GM18907 (cell line): Measurements from ENCODE around the gene THOC2.
"Not testable (repeated sequence)": the region's sequence is repeated elsewhere in the genome, so short reads cannot be mapped to it uniquely, and the experiment has no call there.

Experiments used
- ATAC-seq: cut with Tn5 transposase; IDR thresholded peaks from one replicate; pipeline ENCODE4 v1.9.1; 2021; ENCODE audit warnings: mild to moderate bottlenecking, moderate library complexity; ENCODE audit not compliant: unreplicated experiment

The THOC2 gene

DNA sequence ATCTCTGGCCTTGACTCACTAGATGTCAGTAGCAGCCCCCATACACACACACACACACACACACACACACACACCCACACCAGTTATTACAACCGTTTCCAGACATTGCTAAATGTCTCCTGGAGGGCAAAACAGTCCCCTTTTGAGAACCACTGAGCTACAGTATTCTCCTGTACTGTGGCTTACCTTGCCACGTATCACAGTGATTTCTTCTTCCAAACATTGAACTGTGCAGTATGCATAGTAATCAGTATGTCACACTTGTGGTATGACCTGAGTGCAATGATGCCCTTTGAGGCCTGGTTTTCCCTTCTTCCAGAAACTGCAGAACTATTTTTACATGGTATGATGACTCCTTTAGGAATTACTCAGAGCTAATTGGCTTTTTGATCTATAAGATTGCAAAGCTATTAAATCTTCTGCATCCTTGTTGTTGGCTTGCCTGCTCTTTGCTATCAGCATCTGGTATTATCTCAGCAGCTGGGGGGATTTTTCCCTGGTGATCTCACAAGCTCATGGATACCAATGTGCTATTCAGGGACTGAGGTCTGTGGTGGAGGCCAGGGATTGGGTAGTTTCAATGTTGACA, 3.6 kb upstream of the THOC2 start:
- no peak for ATAC-seq

DNA sequence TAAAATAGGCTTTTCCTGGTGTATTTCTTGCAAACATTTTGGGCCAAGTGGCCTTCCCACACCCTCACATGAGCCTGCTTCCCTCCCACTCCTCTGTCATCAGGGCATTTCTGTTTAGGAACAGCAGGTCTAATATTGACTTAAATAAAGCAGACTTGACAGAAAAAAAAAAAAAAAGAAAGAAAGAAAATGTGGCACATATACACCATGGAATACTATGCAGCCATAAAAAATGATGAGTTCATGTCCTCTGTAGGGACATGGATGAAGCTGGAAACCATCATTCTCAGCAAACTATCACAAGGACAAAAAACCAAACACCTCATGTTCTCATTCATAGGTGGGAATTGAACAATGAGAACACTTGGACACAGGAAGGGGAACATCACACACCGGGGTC, 2.3 kb upstream of the THOC2 start:
- not testable (repeated sequence) for ATAC-seq

DNA sequence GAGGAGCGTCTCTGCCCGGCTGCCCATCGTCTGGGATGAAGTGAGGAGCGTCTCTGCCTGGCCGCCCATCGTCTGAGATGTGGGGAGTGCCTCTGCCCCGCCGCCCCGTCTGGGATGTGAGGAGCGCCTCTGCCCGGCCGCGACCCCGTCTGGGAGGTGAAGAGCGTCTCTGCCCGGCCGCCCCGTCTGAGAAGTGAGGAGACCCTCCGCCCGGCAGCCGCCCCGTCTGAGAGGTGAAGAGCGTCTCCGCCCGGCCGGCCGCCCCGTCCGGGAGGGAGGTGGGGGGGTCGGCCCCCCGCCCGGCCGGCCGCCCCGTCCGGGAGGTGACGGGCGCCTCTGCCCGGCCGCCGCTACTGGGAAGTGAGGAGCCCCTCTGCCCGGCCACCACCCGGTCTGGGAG, 1.2 kb upstream of the THOC2 start:
- not testable (repeated sequence) for ATAC-seq

DNA sequence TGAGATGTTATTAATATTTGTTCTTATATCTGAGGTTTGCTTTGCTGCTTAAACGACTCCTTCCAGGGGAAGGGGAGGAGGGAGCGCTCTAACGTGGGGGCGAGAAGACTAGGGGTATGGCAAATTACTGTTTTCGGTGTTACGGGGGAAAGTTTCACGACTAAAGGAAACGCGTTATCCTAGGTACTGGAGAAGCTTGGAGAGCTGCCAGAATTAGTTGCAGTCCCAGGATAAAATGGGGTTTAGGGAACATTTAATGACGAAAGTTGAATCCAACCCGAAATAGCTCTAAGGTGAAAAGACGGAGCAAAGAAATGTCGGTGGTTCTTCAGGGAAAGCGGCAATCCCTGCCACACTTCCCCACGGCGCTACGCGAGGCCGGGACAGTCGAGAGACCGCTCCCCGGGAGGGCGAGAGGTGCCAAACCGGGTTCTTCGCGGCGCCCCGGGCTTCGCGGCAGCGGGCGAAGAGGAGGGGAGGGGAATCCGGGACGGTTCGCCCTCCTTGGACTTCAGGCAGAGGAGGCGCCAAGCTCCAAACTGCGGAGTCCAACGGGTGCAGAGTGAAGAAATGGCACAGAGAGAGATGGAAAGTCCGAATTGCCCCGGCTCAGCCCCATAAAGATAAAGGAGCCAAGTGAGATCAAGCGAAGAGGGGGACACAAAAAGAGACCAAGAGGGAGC, 724 bp downstream of the THOC2 start:
- peak; percentile 22 for ATAC-seq

DNA sequence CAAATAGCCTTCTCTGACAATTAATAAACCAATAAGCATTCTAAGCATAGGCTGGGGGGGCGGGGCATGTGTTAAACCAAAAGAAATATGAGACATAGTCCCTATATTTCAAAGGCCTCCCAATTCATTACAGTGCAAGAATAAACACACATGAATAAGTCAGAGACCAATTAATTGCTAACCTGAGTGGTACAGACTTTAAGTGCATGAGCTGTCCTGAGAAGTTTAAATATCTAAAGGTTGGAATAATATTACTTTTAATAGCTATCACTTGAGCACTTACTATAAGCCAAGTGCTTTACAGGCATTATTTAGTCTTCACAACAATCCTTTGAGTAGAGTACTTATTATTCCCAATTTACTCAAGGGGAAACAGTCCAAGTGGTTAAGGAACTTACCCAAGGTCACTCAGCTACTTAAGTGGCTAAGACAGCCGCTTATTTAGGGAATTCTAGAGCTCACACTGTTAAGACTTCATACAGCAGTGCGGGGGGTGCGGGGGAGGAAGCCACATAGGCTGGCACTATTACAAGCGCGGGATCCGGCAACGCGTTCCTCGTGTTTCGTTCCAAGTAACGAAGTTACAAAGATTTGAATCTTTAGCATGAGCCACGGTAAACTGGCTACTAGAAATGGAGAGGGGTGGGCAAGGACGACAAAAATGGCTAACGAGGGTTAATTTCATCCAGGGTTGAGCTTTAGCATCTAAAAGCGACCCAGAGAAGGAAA, 1.4 kb downstream of the THOC2 start:
- no peak for ATAC-seq

DNA sequence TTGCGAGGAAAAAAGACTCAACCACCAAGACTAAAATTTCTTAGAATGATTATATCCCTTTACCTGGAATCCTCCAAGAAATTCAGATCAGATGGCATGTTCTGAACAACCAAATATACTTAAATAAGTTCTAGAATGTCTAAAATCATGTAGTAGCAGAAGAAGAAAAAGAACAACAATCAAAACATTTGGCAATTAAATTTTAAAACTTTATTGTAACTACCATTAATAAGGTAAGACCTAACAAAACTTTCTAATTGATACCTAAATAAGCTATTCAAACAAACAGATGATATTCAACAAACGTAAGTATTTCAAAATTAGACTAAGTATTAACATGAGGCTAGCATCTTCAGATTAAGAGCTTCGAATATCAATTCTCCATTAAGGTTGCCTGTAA, 4.3 kb downstream of the THOC2 start:
- ATAC-seq: no peak

DNA sequence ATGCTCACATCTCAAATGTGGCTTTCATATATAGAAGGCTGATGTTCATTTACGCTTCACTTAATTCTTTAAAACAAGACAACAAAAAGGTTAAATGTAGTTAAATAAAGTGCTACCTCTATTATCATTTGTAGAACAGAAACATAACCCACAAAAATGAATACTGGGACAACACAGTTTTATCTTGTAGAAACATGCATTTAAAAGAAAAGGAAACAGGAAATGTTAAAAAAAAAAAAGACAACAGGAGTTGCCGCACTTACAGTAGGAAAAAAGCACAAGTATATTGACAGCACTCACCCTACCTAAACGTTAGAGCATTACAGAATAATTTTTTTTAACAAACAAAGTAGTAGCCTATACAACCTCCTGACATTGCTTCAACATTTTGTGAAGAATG, 4.8 kb downstream of the THOC2 start:
- no peak for ATAC-seq

DNA sequence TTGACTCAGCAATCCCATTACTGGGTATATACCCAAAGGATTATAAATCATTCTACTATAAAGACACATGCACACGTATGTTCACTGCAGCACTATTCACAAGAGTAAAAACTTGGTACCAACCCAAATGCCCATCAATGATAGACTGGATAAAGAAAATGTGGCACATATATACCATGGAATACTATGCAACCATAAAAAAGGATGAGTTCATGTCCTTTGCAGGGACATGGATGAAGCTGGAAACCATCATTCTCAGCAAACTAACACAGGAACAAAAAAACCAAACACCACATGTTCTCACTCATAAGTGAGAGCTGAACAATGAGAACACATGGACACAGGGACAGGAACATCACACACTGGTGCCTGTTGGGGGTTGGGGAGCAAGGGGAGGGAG, 10.7 kb downstream of the THOC2 start:
- ATAC-seq: not testable (repeated sequence)

DNA sequence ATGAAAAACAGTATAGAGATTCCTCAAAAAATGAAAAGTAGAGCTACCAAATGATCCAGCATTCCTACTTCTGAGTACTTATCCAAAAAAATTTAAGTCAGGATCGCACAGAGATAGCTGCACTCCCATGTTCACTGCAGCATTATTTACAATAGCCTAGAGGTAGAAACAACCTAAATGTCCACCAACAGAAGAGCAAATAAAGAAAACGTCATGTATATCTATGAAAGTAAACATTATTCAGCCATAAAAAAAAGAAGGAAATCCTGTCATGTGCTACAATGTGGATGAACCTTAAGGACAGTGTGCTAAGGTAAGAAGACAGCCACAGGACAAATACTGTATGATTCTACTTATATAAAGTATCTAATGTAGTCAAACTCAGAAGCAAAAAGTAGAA, 12.4 kb downstream of the THOC2 start:
- no peak for ATAC-seq

DNA sequence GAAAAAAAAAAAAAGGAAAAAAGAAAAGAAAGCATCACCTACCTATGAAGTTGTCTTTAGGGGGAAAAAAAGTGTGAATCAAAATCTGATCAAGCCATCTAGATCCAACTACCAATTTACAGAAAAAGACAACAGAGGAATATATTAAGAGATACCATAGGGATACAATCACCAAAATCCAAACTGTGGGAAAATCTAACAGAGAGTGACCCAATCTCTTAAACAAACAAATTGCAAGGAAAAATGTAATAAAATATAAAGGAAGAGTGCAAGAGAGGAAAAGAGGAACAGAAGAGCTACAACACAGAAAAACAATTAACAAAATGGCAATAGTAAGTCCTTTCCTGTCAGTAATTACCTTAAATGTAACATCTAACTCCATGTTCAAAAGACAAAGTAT, 19.0 kb downstream of the THOC2 start:
- ATAC-seq: no peak

DNA sequence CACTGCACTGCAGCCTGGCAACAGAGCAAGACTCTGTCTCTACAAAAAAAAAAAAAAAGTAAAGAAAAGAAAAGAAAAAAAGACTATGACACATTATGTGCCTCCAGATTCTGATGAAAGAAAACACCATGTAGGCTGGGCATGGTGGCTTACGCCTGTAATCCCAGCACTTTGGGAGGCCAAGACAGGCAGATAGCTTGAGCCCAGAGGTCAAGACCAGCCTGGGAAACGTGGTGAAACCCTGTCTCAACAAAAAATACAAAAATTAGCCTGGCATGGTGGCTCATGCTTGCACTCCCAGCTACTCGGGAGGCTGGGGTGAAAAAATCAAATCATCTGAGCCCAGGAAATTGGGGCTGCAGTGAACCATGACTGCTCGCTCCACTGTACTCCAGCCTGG, 19.4 kb downstream of the THOC2 start:
- ATAC-seq: no peak

DNA sequence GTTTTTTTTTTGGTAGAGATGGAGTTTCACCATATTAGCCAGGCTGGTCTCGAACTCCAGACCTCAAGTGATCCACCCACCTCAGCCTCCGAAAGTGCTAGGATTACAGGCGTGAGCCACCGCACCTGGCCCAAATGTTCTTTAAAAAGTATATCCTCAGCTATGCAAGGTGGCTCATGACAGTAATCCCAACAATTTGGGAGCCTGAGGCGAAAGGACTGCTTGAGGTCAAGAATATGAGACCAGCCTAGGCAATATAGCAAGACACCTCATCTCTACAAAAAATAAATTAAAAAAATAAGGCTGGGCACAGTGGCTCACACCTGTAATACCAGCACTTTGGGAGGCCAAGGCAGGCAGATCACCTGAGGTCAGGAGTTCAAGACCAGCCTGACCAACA, 21.7 kb downstream of the THOC2 start:
- ATAC-seq: not testable (repeated sequence)

DNA sequence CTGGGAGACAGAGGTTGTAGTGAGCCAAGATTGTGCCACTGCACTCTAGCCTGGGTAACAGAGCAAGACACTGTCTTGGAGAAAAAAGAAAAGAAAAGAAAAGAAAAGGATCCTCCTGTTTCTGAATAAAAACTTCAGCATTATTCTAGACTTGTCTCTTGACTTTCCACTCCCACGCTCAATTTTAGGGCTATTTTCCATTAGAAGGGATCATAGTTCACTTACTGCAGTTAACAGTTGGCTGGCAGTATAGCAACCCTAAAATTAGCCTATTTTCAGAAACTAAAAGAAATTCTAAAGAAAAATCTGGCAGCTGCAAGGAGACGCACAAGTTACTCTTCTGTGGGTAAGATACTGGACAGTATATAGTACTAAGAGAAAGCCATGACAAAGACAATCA, 28.1 kb downstream of the THOC2 start:
- no peak for ATAC-seq

DNA sequence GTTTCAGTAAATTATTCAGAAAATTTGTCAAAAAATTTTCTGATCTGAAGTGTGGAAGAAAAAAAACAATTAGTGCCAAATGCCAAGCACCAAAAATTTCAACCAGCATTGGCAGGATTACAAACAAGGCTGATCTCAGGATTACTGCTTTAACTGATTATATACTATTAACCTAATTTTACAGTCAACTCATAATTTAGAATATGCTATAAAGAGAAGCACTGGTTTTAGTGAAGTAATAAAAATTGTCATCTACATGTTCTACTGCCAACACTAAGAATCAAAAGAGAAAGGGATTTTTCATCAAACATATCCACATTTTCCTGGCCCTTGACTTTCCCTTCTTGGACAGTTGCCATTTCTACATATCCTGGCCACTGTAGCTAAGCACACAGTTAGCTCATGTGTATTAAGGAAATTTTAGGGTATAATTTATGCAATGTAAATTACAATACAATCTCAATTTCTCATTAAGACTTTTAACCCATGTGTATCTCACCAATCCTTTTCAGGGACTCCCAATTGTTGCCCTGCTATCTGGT, 33.8 kb downstream of the THOC2 start:
- no peak for ATAC-seq

DNA sequence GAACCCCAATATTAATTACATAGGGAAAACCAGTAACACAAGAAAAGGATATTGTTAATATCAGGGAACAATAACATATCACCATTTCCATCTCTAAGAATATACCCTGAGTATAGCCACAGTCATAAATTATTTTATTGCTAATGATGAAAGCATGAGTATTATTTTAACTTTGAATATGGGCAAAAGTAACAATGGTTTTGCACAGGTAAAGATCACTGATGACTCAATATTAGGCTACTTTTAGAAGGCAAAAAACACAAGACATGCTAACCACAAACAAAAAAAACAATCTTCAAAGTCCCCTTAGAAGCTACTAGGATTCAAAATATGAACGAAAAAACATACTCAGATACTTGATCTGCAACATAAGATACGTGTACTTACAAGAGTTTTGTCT, 36.5 kb downstream of the THOC2 start:
- ATAC-seq: no peak

DNA sequence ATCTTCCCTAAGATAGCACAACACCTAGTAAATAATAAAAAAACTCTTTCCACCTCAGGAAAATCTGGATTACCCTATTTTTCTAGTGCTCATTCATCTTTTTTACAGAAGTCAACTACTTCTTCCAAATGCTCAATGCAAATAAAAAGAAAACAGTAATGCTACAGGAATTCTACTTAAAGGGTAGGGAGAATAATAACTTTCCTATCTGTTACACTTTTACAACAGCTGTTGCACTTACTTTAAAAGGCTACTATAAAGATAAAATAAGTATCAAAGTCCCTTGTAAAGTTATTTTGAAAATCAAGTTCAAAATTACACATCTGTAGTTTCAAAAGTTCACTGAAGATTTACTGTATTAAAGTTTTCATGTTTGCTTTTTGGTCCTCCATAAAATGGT, 37.6 kb downstream of the THOC2 start:
- ATAC-seq: no peak

DNA sequence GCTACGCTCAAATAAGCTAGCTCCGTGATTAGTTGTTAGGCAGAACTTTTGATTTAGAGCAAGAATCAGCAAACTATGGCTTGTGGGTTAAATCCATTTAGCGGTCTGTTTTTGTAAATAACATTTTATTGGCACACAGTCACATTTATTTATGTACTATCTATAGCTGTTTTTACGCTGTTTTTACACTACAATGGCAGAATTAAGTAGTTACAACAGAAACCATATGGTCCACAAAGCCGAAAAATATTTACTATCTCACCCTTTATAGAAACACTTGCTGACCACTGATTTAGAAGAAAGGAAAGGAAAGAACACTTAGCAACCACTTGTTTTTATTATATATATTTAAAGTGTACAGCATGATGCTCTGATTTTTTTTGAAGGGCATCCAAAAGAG, 41.1 kb downstream of the THOC2 start:
- no peak for ATAC-seq

DNA sequence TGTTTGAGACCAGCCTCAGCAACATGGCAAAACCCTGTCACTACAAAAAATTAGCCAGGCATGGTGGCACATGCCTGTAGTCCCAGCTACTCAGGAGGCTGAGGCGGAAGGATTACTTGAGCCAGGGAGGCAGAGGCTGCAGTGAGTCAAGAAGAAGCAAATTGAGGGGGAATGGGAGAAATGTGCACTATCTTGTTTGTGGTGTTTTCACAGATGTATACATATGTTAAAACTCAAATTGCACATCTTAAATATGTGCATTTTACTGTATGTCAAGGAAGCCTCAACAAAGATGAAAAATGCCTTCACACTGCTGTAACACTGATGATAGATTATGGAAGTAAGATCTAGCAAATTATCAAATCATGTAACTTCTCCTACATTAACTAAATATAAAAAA, 44.3 kb downstream of the THOC2 start:
- ATAC-seq: no peak

DNA sequence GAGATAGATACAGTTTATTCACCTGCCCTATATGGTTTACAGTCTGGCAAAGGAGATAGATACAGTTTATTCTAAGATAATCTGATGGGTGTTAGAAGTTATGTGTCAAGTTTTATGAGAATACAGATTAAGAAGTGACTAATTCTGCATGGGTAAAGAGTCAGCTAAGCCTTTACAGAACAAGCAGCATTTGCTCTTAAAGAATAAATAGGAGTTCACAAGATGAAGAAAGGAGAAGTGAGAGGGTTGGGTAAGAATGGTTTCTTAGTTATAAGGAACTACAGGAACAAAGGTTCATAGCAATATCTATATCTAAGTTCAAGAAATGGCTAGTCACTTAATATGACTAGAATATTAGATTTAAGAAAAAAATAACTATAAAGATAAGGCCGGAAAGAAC, 47.6 kb downstream of the THOC2 start:
- ATAC-seq: no peak

DNA sequence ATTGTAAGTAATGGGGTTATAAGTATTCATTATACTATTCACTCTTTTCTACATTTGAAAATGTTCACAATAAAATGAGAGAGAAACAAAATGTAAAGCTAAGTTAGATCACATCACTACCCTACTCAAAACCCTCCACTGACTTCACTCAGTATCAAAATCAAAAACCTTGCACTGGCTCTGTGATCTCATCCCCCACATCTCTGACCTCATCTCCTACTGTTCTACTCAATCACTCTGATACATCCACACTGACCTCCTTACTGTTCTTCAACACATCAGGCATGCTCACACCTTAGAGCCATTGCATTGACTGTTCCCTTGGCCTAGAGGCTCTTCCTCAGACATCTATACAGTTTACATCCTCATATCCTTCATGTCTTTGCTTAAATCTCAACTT, 50.7 kb downstream of the THOC2 start:
- ATAC-seq: no peak

DNA sequence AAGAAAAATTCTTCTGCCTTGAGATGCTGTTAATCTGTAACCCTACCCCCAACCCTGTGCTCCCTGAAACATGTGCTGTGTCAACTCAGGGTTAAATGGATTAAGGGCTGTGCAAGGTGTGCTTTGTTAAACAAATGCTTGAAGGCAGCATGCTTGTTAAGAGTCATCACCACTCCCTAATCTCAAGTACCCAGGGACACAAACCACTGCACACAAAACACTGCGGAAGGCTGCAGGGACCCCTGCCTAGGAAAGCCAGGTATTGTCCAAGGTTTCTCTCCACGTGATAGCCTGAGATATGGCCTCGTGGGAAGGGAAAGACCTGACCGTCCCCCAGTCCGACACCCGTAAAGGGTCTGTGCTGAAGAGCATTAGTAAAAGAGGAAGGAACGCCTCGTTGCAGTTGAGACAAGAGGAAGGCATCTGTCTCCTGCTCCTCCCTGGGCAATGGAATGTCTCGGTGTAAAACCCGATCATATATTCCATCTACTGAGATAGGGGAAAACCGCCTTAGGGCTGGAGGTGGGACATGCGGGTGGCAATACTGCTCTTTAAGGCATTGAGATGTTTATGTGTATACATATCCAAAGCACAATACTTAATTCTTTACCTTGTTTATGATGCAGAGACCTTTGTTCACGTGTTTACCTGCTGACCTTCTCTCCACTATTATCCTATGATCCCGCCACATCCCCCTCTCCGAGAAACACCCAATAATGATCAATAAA, 53.0 kb downstream of the THOC2 start:
- ATAC-seq: not testable (repeated sequence)
